Measurements from ENCODE around the gene CDKAL1. TPM values are rescaled to one million over a fixed set of nuclear protein-coding genes. Genes with fewer than 3 reads are reported as not detected.

The CDKAL1 gene
- total and polyA plus RNA-seq, 2 experiments from 2014 or later, result 14.4 to 19.5 TPM

DNA sequence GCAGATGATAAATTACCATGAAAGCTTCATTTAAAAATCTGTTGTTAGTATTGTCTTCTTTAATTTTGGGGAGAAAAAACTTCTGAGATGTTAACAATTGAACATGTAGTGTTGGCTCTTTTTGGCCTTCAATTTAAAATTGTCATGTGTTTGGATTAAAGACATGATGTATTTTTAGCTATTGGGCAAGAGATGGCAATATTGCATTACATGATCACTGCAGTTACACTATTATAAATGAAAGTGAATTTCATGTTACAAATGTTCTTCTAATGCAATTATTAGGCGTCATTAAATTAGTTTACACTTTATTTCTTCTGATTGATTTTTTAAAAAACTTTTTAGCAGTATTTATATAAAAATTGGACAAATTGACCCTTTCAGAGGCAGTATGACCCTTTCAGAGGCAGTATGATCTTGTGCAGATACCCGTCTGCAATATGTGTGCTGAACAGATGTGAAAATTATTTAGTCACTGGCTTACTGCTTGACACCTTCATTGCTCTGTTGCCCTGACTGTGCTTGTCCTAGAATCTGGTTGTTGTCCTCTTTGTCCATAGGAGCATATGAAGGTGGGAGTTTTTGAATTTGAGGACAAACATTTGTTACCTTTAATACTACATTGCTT is 25.8 kb downstream of the CDKAL1 start:
- Histone ChIP-seq H3K27me3 (no peaks in the 10 kb centered on the region), H3K4me3 (no peak overlapping the region), H3K9me3 (ENCODE audit: low read depth) (no peaks in the 10 kb centered on the region), H3K4me2 (no peak overlapping the region), H3K4me1 (ENCODE audit: insufficient read depth) (no peaks in the 10 kb centered on the region), H3K9me2 (replicated peaks; ENCODE audit: insufficient read depth) (no peaks in the 10 kb centered on the region), H3K27ac (no peak overlapping the region), H2AFZ (no peak overlapping the region), H3K36me3 (replicated peaks; ENCODE audit: insufficient read depth, low read depth) (no peaks in the 10 kb centered on the region), H3K79me2 (no peaks in the 10 kb centered on the region), H4K20me1 (ENCODE audit: insufficient read depth, poor library complexity, severe bottlenecking) (no peaks in the 10 kb centered on the region)
- 86% methylated on average over 2 of the region's 2 CpGs for WGBS (ENCODE audit: low lambda C conversion rate, missing lambda C conversion rate)
- TF ChIP-seq, protein P1, sequence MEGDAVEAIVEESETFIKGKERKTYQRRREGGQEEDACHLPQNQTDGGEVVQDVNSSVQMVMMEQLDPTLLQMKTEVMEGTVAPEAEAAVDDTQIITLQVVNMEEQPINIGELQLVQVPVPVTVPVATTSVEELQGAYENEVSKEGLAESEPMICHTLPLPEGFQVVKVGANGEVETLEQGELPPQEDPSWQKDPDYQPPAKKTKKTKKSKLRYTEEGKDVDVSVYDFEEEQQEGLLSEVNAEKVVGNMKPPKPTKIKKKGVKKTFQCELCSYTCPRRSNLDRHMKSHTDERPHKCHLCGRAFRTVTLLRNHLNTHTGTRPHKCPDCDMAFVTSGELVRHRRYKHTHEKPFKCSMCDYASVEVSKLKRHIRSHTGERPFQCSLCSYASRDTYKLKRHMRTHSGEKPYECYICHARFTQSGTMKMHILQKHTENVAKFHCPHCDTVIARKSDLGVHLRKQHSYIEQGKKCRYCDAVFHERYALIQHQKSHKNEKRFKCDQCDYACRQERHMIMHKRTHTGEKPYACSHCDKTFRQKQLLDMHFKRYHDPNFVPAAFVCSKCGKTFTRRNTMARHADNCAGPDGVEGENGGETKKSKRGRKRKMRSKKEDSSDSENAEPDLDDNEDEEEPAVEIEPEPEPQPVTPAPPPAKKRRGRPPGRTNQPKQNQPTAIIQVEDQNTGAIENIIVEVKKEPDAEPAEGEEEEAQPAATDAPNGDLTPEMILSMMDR (IDR thresholded peaks at IDR 0.05; ENCODE audit: poor library complexity), result peak; percentile 24
- TF ChIP-seq EZH2 (IDR thresholded peaks at IDR 0.05; ENCODE audit: borderline replicate concordance), result no peak
- DNase-seq (ENCODE audit: low spot score), result no peak

- no peak overlapping the region for H3K27ac ChIP-seq
- H3K4me1 ChIP-seq (ENCODE audit: insufficient read depth), result no peaks in the 10 kb centered on the region
- DNase-seq (ENCODE audit: low spot score), result no peak
- no peaks in the 10 kb centered on the region for H3K27me3 ChIP-seq
- H3K9me3 ChIP-seq (ENCODE audit: low read depth), result no peaks in the 10 kb centered on the region
- no peak overlapping the region for H3K4me2 ChIP-seq
- no peaks in the 10 kb centered on the region for H3K36me3 ChIP-seq (replicated peaks; ENCODE audit: insufficient read depth, low read depth)
- no peak for TF ChIP-seq EZH2phosphoT487 (IDR thresholded peaks at IDR 0.05; ENCODE audit: low read depth, severe bottlenecking, unreplicated experiment)
- TF ChIP-seq, protein P1 (IDR thresholded peaks at IDR 0.05; ENCODE audit: poor library complexity), result no peak
- TF ChIP-seq EZH2 (IDR thresholded peaks at IDR 0.05; ENCODE audit: borderline replicate concordance), result no peak
- H3K79me2 ChIP-seq, result no peaks in the 10 kb centered on the region
- no peak overlapping the region for H2AFZ ChIP-seq
- no peaks in the 10 kb centered on the region for H4K20me1 ChIP-seq (ENCODE audit: insufficient read depth, poor library complexity, severe bottlenecking)
- WGBS (ENCODE audit: low lambda C conversion rate, missing lambda C conversion rate), result 88% methylated on average over 2 of the region's 2 CpGs
- no peak overlapping the region for H3K4me3 ChIP-seq
- H3K9me2 ChIP-seq (replicated peaks; ENCODE audit: insufficient read depth), result no peaks in the 10 kb centered on the region
Measured at GRCh38 chr6:20563377-20563776, 29.1 kb downstream of the CDKAL1 start.

DNA sequence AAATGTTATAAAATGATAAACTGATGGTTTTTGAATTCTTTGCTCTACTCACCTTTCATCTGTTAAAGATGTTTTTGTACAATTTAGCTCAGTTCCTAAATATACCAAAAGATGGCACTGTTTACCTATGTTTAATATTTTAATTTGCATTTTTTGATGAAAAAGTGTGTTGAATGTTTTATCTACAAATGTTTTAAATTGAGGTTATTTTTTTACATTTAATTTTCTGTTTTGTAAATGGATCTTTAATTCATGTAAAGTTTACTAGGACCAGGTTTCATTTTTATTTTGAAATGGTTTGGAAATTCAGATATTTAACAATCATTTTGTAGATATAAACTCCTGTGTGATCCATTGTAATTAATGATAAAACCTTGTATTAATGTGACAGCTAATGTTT is 30.0 kb downstream of the CDKAL1 start:
- no peaks in the 10 kb centered on the region for H3K4me1 ChIP-seq (ENCODE audit: insufficient read depth)
- no peaks in the 10 kb centered on the region for H3K79me2 ChIP-seq
- no peaks in the 10 kb centered on the region for H3K36me3 ChIP-seq (replicated peaks; ENCODE audit: insufficient read depth, low read depth)
- H3K27me3 ChIP-seq, result no peaks in the 10 kb centered on the region
- TF ChIP-seq, protein P1 (IDR thresholded peaks at IDR 0.05; ENCODE audit: poor library complexity), result peak; percentile 71
- TF ChIP-seq EZH2 (IDR thresholded peaks at IDR 0.05; ENCODE audit: borderline replicate concordance), result no peak
- no peaks in the 10 kb centered on the region for H4K20me1 ChIP-seq (ENCODE audit: insufficient read depth, poor library complexity, severe bottlenecking)
- no peak overlapping the region for H3K27ac ChIP-seq
- H3K4me3 ChIP-seq, result no peak overlapping the region
- H3K9me2 ChIP-seq (replicated peaks; ENCODE audit: insufficient read depth), result no peaks in the 10 kb centered on the region
- H2AFZ ChIP-seq, result no peak overlapping the region
- no peaks in the 10 kb centered on the region for H3K9me3 ChIP-seq (ENCODE audit: low read depth)
- no peak for DNase-seq (ENCODE audit: low spot score)
- no peak overlapping the region for H3K4me2 ChIP-seq

DNA sequence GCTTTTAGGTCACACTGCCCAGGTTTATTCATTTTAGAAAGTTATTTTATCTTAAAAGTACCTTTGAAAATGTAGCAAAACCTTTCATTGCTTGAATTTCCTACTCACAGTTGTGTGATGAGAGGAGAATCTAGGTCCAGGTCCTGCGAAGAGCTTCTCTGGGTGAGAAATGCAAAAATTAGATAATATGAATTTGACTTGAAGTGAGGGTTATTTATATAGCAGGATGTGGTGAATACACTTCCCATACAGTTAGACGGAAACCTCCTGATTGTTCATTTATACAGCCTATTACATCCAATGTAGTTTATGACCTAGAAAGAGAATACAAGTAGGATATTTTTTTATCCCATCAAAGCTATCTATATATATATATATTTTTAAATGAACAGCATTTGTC is 30.5 kb downstream of the CDKAL1 start:
- Histone ChIP-seq H3K4me2 (no peak overlapping the region), H3K4me3 (no peak overlapping the region), H3K27ac (no peak overlapping the region), H3K36me3 (replicated peaks; ENCODE audit: insufficient read depth, low read depth) (no peaks in the 10 kb centered on the region), H3K27me3 (no peaks in the 10 kb centered on the region), H2AFZ (no peak overlapping the region), H4K20me1 (ENCODE audit: insufficient read depth, poor library complexity, severe bottlenecking) (no peaks in the 10 kb centered on the region), H3K9me2 (replicated peaks; ENCODE audit: insufficient read depth) (no peaks in the 10 kb centered on the region), H3K9me3 (ENCODE audit: low read depth) (no peaks in the 10 kb centered on the region), H3K4me1 (ENCODE audit: insufficient read depth) (no peaks in the 10 kb centered on the region), H3K79me2 (no peaks in the 10 kb centered on the region)
- no peak for TF ChIP-seq EZH2phosphoT487 (IDR thresholded peaks at IDR 0.05; ENCODE audit: low read depth, severe bottlenecking, unreplicated experiment)
- no peak for TF ChIP-seq EZH2 (IDR thresholded peaks at IDR 0.05; ENCODE audit: borderline replicate concordance)
- TF ChIP-seq, protein P1 (IDR thresholded peaks at IDR 0.05; ENCODE audit: poor library complexity), result no peak
- WGBS (ENCODE audit: low lambda C conversion rate, missing lambda C conversion rate), result 63% methylated on average over 2 of the region's 2 CpGs
- DNase-seq (ENCODE audit: low spot score), result no peak

All from hepatocyte (in vitro differentiated cells).